ENCODE data around the gene SMARCAL1. TPM values are rescaled to one million over a fixed set of nuclear protein-coding genes. Genes with fewer than 3 reads are reported as not detected.

Gene SMARCAL1
- polyA plus RNA-seq, 2 donors: 5.4 to 6.7 TPM

Other genes with a start within 250 kb of the SMARCAL1 start
- gene MARCHF4, start 40.0 kb upstream of the SMARCAL1 start, polyA plus RNA-seq: not detected
- gene RPL37A, start 86.4 kb downstream of the SMARCAL1 start, polyA plus RNA-seq: 1,000 to 10,000 TPM; 2,435 to 5,168 TPM
- gene IGFBP2, start 220.9 kb downstream of the SMARCAL1 start, polyA plus RNA-seq: 100 to 1,000 TPM in 1 of 2 donors, 10 to 100 TPM in 1; 93.6 to 138 TPM

Data from esophagus (tissue), 2 donors.